OCI-LY3 (cell line): ENCODE measurements around the gene PPP1R12B.
"Not testable (repeated sequence)": the region's sequence is repeated elsewhere in the genome, so short reads cannot be mapped to it uniquely, and the experiment has no call there.

Experiments
- H2AFZ ChIP-seq: fragments of 200-600, 300-600 bp; shearing (Covaris generic); 2 replicates; pipeline ENCODE4 v1.6.0; 2014; ENCODE audit warnings: antibody characterized with exemption, low read depth, low read length
- H3K27ac ChIP-seq: fragments of 200-600, 300-600 bp; sonication (generic); 2 replicates; pipeline ENCODE4 v1.5.1; 2014; ENCODE audit warnings: mild to moderate bottlenecking, low read length, moderate library complexity, mixed read lengths
- H3K27me3 ChIP-seq: fragments of 200-600, 300-600 bp; sonication (generic); 2 replicates; pipeline ENCODE4 v1.6.1; 2014; ENCODE audit warnings: low read depth, low read length, mixed read lengths
- H3K36me3 ChIP-seq: fragments of 200-600, 300-600 bp; sonication (generic); replicated peaks from 2 replicates; pipeline ENCODE3; 2014; ENCODE audit warnings: low read depth, low read length, mixed read lengths
- H3K4me1 ChIP-seq: fragments of 300-600, 200-600 bp; sonication (generic); 2 replicates; pipeline ENCODE4 v1.6.1; 2014; ENCODE audit warnings: low read length, mixed read lengths
- H3K4me2 ChIP-seq: fragments of 200-600, 300-600 bp; sonication (generic); 2 replicates; pipeline ENCODE4 v1.6.1; 2014; ENCODE audit warnings: low read length, mixed read lengths
- H3K4me3 ChIP-seq: fragments of 300-600, 200-600 bp; sonication (generic); 2 replicates; pipeline ENCODE4 v1.5.1; 2014; ENCODE audit warnings: antibody characterized with exemption, mild to moderate bottlenecking, low read length, moderate library complexity
- H3K79me2 ChIP-seq: fragments of 300-600, 200-600 bp; shearing (Covaris generic); 2 replicates; pipeline ENCODE4 v1.6.1; 2014; ENCODE audit warnings: mild to moderate bottlenecking, low read length, mixed read lengths
- H3K9ac ChIP-seq: fragments of 300-600, 200-600 bp; shearing (Covaris generic); 2 replicates; pipeline ENCODE4 v1.6.0; 2014; ENCODE audit warnings: mild to moderate bottlenecking, low read length, moderate library complexity
- H3K9me3 ChIP-seq: fragments of 200-600, 300-600 bp; shearing (Covaris generic); 2 replicates; pipeline ENCODE4 v1.6.1; 2014; ENCODE audit warnings: low read length, mixed read lengths; ENCODE audit not compliant: insufficient read depth
- H4K20me1 ChIP-seq: fragments of 200-600, 300-600 bp; sonication (generic); 2 replicates; pipeline ENCODE4 v1.6.1; 2016; ENCODE audit warnings: low read length, mixed read lengths; ENCODE audit not compliant: insufficient read depth
- CTCF ChIP-seq: fragments of 200-600, 300-600 bp; sonication (generic); IDR thresholded peaks from 2 replicates; pipeline ENCODE4 v1.5.1; 2014; ENCODE audit warnings: antibody characterized with exemption, low read length, low read depth
- EZH2phosphoT487 ChIP-seq: fragments of 200-600 bp; shearing (Covaris generic); IDR thresholded peaks from 2 replicates; pipeline ENCODE4 v1.6.1; 2018; ENCODE audit warnings: antibody characterized with exemption, mixed run types, low read depth

PPP1R12B gene

GRCh38 chr1:202613571-202613970 lies 265.1 kb downstream of the PPP1R12B start:
- peaks cover 45% of the 10 kb centered on the region for H4K20me1 ChIP-seq
- H3K9ac ChIP-seq: no peak overlapping the region
- H3K79me2 ChIP-seq: no peaks in the 10 kb centered on the region
- H2AFZ ChIP-seq: no peak overlapping the region
- H3K9me3 ChIP-seq: no peaks in the 10 kb centered on the region
- H3K27ac ChIP-seq: no peak overlapping the region
- TF ChIP-seq CTCF (no peak), EZH2phosphoT487 (no peak)
- peaks cover 61% of the 10 kb centered on the region for H3K27me3 ChIP-seq
- H3K4me3 ChIP-seq: no peak overlapping the region
- peaks cover 25% of the 10 kb centered on the region for H3K4me1 ChIP-seq
- H3K4me2 ChIP-seq: no peak overlapping the region
- no peaks in the 10 kb centered on the region for H3K36me3 ChIP-seq

DNA sequence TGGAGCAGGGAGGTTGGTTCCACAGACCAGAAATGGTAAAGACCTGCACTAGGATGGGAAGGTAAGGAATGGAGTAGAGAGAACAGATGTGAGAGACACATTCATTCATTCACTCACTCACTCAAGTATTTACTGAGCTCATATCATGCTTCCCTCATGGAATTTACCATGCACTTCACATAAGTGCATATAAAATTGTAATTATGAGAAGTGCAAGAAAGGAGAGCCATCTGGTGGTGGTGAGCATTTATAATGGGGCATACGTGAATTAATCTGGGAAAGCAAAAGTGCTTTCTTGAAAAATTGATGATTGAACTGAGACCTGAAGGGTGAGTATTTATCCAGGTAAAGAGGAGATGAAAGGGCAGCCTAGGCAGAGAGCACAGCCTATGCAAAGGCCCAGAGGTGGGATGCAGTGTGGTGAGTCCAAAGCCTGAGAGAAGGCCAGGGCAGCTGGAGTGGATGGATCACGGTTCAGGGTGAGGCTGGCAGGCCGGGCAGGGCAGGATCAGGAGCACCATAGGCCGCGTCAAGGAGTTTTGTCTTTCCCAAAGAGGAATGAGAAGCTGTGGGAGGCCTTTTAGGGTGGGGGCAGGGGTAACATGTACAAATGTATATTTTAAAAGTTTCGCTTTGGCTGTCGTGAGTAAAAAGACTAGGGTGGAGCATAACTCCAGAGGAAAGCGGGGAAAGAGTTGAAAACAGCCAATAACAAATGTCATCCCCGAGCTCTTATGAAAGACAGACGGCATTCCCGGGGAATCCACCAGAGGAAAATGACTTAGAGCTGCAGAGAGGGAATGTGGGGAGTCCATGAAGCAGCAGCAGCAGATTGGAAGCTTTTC lies 266.1 kb downstream of the PPP1R12B start:
- H3K4me3 ChIP-seq, H3K79me2 ChIP-seq, H3K9me3 ChIP-seq, H2AFZ ChIP-seq, H3K4me2 ChIP-seq, H3K9ac ChIP-seq, H3K27ac ChIP-seq, H3K36me3 ChIP-seq: not testable (repeated sequence)
- Histone ChIP-seq H4K20me1 (peaks cover 54% of the 10 kb centered on the region), H3K4me1 (peaks cover 28% of the 10 kb centered on the region), H3K27me3 (peaks cover 71% of the 10 kb centered on the region)
- peak; percentile 49 for TF ChIP-seq CTCF

DNA sequence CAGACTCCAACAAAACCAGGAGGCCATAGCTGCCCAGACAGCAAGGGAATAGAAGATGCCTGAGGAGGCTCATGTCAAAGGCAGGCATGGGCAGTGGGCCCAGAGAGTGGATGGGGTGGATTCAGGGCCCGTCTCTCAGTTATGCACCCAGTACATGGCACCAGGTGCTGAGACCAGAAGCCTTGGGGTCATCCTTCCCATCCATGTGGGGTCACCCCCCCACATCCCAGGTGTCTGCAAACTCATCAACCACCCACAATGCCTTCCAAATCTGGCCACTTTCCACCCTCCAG lies 266.7 kb downstream of the PPP1R12B start:
- Histone ChIP-seq H3K4me1 (peaks cover 28% of the 10 kb centered on the region), H4K20me1 (peaks cover 60% of the 10 kb centered on the region), H3K27me3 (peaks cover 77% of the 10 kb centered on the region)
- not testable (repeated sequence) for H3K9me3 ChIP-seq, H3K27ac ChIP-seq, H3K9ac ChIP-seq, H2AFZ ChIP-seq, H3K4me2 ChIP-seq, H3K36me3 ChIP-seq, H3K79me2 ChIP-seq, H3K4me3 ChIP-seq

- no peaks in the 10 kb centered on the region for H3K36me3 ChIP-seq
- no peak for TF ChIP-seq EZH2phosphoT487
- no peak for TF ChIP-seq CTCF
- no peaks in the 10 kb centered on the region for H3K79me2 ChIP-seq
- peaks cover 28% of the 10 kb centered on the region for H3K4me1 ChIP-seq
- H3K9ac ChIP-seq: no peak overlapping the region
- no peaks in the 10 kb centered on the region for H3K9me3 ChIP-seq
- H3K4me3 ChIP-seq: peak overlapping the region; percentile 16
- H3K27me3 ChIP-seq: peaks cover 83% of the 10 kb centered on the region
- peak overlapping the region; percentile 63 for H3K4me2 ChIP-seq
- no peak overlapping the region for H2AFZ ChIP-seq
- H3K27ac ChIP-seq: no peak overlapping the region
- peaks cover 60% of the 10 kb centered on the region for H4K20me1 ChIP-seq
Observed at GRCh38 chr1:202615501-202616354, 267.2 kb downstream of the PPP1R12B start.
